ENCODE data around the gene GAL3ST2. TPM values are rescaled to one million over a fixed set of nuclear protein-coding genes. Genes with fewer than 3 reads are reported as not detected.

Gene GAL3ST2
- total and polyA plus RNA-seq, 2 of the 8 experiments (the other 6 are each of a cell fraction or from before 2014, with no cell fraction given) = not detected

GRCh38 chr2:241798631-241799521 is 22.3 kb downstream of the GAL3ST2 start:
- WGBS, 2 experiments (ENCODE audit: extremely low coverage in 1 of 2, insufficient coverage in 1 of 2, insufficient read length in 1 of 2, insufficient replicate concordance in 2 of 2, low coverage in 1 of 2, low lambda C conversion rate in 2 of 2, missing lambda C conversion rate in 1 of 2) = 90% methylated on average over 20 of the region's 21 CpGs; no CpG with 5 or more reads in 1 of the 2 experiments
- no peak overlapping the region for H4K5ac ChIP-seq (ENCODE audit: insufficient read length, low read depth, low read length)
- H3K23me2 ChIP-seq (ENCODE audit: low read depth, low read length) = 0 out of 2 replicates have a peak, but pooled peaks cover 2% of the 10 kb centered on the region
- no peak overlapping the region for H3K27ac ChIP-seq (ENCODE audit: low read depth, low read length)
- H2BK15ac ChIP-seq (ENCODE audit: low read length) = no peak overlapping the region
- 0 out of 2 replicates have a peak overlapping the region, but pooled peaks have one; percentile 50 for H2BK12ac ChIP-seq (ENCODE audit: low read depth, low read length)
- no peak overlapping the region for H2BK120ac ChIP-seq (replicated peaks; ENCODE audit: low read depth, low read length)
- H3K79me2 ChIP-seq (ENCODE audit: control insufficient read depth in 1 of 2, insufficient read depth in 2 of 2, low read length in 2 of 2) = no peaks in the 10 kb centered on the region
- H3K56ac ChIP-seq (replicated peaks; ENCODE audit: insufficient read length, low read depth, low read length) = no peak overlapping the region
- H3K36me3 ChIP-seq (ENCODE audit: control insufficient read depth in 2 of 4, insufficient read depth in 4 of 4, low read length in 3 of 4) = no peaks in the 10 kb centered on the region
- H4K8ac ChIP-seq (ENCODE audit: extremely low read depth, insufficient read depth, low read length) = peak overlapping the region; percentile 51
- no peak overlapping the region for H3K14ac ChIP-seq (ENCODE audit: insufficient read length)
- no peak overlapping the region for H2AFZ ChIP-seq (ENCODE audit: low read length)
- no peaks in the 10 kb centered on the region for H3K79me1 ChIP-seq (ENCODE audit: low read depth, low read length)
- no peak overlapping the region for H2AK5ac ChIP-seq (ENCODE audit: low read depth, low read length)
- no peak for FAIRE-seq
- no peak overlapping the region for H3K4ac ChIP-seq (replicated peaks; ENCODE audit: insufficient read length, low read depth, low read length)
- H3K18ac ChIP-seq (ENCODE audit: extremely low read depth, low read length) = no peak overlapping the region
- H2BK5ac ChIP-seq (ENCODE audit: low read depth, low read length) = no peak overlapping the region
- H3K27me3 ChIP-seq (replicated peaks in 1 of 4; ENCODE audit: control insufficient read depth in 3 of 4, extremely low read depth in 1 of 4, insufficient read depth in 3 of 4, low read length in 3 of 4) = peaks cover 0 to 13% (median 4%) of the 10 kb centered on the region in 4 experiments; a peak in 4 of 7 replicates
- TF ChIP-seq CBX8 (IDR thresholded peaks at IDR 0.05; ENCODE audit: borderline replicate concordance, low read depth, low read length) (no peak), SAP30 (IDR thresholded peaks at IDR 0.05; ENCODE audit: insufficient read depth, insufficient replicate concordance, low read length) (no peak), HDAC2 (IDR thresholded peaks at IDR 0.05; ENCODE audit: borderline replicate concordance in 1 of 2, low read depth in 2 of 2, low read length in 2 of 2) (no peak), CREB1 (IDR thresholded peaks at IDR 0.05) (no peak), SP4 (IDR thresholded peaks at IDR 0.05; ENCODE audit: low read length) (no peak), RNF2 (IDR thresholded peaks at IDR 0.05; ENCODE audit: borderline replicate concordance, low read depth, low read length, missing control alignments, poor library complexity, severe bottlenecking) (no peak), E2F6 (IDR thresholded peaks at IDR 0.05) (no peak)
- no peak overlapping the region for H3K4me2 ChIP-seq (ENCODE audit: insufficient read depth in 1 of 2, low read depth in 2 of 2, low read length in 2 of 2)
- no peak overlapping the region for H3K4me3 ChIP-seq (ENCODE audit: extremely low read depth in 1 of 4, insufficient read depth in 2 of 4, low read depth in 3 of 4, low read length in 4 of 4)
- ChIA-PET POLR2A (ENCODE audit: partially characterized antibody) (interaction anchor here (0.6 kb wide), 1 partner anchor 999 kb away, joined by 3 read pairs; no protein-coding TSS in a partner anchor), CTCF (ENCODE audit: partially characterized antibody) (no interaction called here)
- no peak overlapping the region for H3K9ac ChIP-seq (replicated peaks in 1 of 4; ENCODE audit: extremely low read depth in 1 of 4, low read depth in 3 of 4, low read length in 3 of 4)
- H3K9me3 ChIP-seq (ENCODE audit: insufficient read depth in 2 of 2, low read depth in 1 of 2, low read length in 1 of 2) = no peaks in the 10 kb centered on the region; a peak in 1 of 4 replicates
- peaks cover 0 to 10% (median 1%) of the 10 kb centered on the region in 4 experiments; a peak in 2 of 7 replicates for H3K4me1 ChIP-seq (replicated peaks in 1 of 4; ENCODE audit: control insufficient read depth in 3 of 4, insufficient read depth in 4 of 4, low read length in 3 of 4)
- no peak overlapping the region for H2BK20ac ChIP-seq (ENCODE audit: low read length)
- H4K91ac ChIP-seq (replicated peaks; ENCODE audit: insufficient read length, low read length) = no peak overlapping the region
- H3K23ac ChIP-seq (ENCODE audit: insufficient read length) = no peak overlapping the region
- DNase-seq (ENCODE audit: low read depth in 1 of 2, low spot score in 2 of 2) = no peak
- H4K20me1 ChIP-seq (replicated peaks in 1 of 2; ENCODE audit: control insufficient read depth in 1 of 2, insufficient read depth in 2 of 2, low read length in 2 of 2) = no peaks in the 10 kb centered on the region

Data from H1 (cell line).